Neural cell (in vitro differentiated cells): ENCODE data around the gene TOP3A.
"Not testable (repeated sequence)": the region's sequence is repeated elsewhere in the genome, so short reads cannot be mapped to it uniquely, and the experiment has no call there.

ENCODE experiments used
- POLR2AphosphoS5 ChIP-seq: IDR thresholded peaks from 2 replicates; pipeline ENCODE4 v1.6.1; 2012
- TAF1 ChIP-seq: IDR thresholded peaks from 2 replicates; pipeline ENCODE4 v1.6.1; 2012; ENCODE audit warnings: low read depth

DNA sequence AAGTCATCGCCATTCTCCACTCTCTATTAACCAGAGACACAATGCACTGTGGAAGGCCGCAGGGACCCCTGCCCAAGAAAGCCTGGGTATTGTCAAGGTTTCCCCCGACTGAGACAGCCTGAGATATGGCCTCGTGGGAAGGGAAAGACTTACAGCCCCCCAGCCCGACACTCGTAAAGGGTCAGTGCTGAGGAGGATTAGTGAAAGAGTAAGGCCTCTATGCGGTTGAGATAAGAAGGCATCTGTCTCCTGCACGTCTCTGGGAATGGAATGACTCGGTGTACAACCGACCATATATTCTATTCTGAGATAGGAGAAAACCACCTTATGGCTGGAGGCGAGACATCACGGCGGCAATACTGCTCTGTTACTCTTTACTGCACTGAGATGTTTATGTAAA, 11.6 kb downstream of the TOP3A start:
- TF ChIP-seq TAF1, POLR2AphosphoS5: not testable (repeated sequence)
